GM19193 (cell line): ENCODE measurements around the gene SERPING1.

Source experiments
- POLR2A ChIP-seq: IDR thresholded peaks from 4 replicates; pipeline ENCODE4 v1.6.1; 2011; ENCODE audit not compliant: insufficient read depth, insufficient read length; ENCODE audit errors: extremely low read depth

The SERPING1 gene

DNA sequence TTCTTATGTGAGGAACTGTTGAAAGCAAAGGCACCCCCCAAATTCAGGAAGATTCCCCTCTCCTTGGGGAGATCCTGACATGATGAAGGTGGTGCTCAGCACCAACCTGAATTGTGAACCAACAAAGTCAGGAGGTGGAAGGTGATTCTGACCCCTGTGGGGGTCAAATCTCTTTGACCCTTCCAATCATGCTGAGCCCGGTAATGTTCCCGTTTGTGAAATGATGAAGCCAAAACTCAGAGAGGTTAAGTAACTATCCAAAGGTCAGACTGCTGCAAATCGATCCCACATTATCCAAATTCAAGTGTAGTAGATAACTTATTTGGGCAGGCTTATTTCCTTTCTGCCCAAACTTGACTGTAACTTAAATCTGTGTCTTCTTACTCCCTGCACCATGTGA lies 19.1 kb downstream of the SERPING1 start:
- TF ChIP-seq POLR2A: no peak

- TF ChIP-seq POLR2A: no peak
Observed at GRCh38 chr11:57618438-57618837, 21.0 kb downstream of the SERPING1 start.

- no peak for TF ChIP-seq POLR2A
Observed at GRCh38 chr11:57619331-57619730, 21.8 kb downstream of the SERPING1 start.

DNA sequence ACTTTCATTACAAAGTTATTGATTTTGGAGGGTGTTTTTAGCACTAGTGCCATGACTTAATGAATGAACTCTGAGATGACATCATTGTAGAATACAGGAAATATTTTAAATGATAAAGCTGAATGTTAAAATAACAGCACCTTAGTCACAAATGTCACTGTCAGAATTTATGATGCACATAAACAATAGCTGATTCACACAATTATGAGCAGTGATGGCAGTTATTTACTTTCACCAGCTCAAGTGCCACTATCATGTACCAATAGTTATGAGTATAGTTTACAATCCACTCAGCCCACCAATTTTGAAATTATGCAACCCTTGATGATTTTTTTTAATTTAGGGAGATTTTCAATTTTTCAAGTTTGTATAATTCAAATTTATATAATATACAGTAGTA lies 23.0 kb downstream of the SERPING1 start:
- TF ChIP-seq POLR2A: no peak

DNA sequence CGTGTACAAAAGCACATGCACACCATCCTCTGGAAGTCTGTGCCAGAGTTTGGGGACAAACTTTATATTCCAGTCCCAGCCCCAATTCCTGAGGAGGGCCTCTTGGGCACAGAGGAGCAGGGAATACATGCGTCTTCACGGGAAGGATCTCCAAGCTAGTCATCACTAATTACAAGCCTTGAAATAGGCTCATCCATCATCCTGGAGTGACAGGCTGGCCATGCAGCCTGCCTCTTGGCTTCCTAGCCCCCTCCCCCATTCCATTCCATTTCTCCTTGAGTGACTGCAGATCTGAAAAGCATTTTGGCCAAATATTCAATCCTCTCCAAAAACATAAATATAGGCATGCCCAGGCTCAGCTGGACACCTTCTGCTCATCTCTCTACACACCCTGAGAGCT lies 24.8 kb downstream of the SERPING1 start:
- no peak for TF ChIP-seq POLR2A

DNA sequence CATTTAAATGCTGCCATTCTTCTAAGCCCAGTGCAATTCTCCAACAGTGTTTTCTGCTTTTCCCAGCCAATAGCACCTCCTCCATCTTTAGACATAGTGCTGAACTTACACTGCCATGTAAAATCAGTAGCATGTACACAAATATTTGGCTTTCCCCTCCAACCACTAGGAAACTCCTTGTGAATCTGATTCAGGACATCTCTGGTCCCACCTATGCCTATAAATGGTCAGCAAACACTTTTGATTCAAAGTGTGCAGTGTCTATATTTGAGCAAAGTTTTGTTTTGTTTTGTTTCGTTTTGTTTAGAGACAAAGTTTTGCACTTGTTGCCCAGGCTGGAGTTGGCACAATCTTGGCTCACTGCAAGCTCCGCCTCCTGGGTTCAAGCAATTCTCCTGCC lies 27.4 kb downstream of the SERPING1 start:
- TF ChIP-seq POLR2A: no peak

DNA sequence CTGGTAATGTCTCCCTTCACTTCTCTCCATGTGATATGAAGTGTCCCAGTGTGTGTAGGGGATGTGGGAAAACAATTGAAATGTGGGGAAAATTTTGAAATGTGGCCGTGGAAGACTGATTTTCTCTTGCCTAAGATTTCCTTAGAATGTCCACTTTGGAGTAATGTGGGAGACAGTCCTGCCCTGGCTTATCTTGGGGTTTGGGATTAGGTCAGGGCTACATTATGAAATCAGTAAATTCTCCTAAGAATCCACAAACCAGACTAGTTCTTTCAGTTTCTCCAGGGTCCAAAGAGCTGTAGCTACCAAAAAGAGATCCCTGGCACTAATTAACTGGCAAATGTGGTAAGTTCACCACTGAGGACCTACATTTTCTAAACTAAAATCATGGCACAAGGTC lies 29.4 kb downstream of the SERPING1 start:
- no peak for TF ChIP-seq POLR2A

GRCh38 chr11:57630171-57630570 lies 32.7 kb downstream of the SERPING1 start:
- no peak for TF ChIP-seq POLR2A

DNA sequence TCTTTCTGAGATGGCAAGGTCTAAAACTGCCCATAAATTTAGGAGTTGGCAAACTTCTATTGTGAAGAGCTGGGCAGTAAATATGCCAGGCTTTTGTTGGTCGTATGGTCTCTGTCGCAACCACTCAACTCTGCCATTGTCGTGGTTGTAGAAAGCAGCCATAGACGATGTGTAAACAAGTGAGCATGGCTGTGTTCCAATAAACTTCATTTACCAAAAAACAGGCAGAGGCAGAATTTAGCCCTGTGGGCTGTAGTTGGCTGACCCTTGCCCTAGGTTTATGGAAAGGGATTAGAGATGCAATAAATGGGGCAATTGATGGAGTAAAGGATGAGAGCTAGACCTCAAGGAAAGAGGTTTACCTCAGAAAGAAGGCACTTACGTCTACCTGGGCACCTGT lies 34.6 kb downstream of the SERPING1 start:
- no peak for TF ChIP-seq POLR2A

DNA sequence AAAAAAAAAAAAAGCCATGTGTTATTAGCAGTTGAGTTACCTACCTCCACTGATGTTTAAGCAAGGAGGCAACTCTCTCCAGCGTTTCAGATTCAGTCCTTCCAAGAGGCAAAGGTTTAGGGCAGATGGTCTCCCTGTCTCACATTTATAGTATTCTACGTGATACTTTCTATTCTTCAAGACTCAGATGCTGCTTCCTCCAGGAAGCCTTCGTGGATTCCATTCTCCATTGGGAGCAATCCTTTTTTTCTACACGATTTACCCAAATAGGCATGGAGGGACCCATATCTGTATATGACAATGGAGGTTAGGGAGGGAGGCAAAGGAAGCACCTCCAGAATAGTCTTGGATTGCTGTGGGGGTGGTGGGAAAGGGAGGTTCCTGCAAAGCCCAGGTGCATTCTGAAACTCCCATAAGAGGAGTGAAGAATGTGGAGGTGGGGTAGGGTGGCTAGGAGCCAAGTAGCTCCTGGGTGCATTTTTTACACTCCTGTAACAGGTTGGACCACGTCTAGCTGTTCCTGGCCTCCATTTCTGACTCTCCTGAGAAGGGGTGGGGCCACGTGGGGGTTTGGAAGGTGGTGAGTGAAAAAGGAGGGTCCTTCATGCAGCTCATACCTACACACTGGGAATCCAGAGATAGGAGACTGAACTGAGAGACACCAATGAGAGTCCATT lies 36.0 kb downstream of the SERPING1 start:
- no peak for TF ChIP-seq POLR2A

DNA sequence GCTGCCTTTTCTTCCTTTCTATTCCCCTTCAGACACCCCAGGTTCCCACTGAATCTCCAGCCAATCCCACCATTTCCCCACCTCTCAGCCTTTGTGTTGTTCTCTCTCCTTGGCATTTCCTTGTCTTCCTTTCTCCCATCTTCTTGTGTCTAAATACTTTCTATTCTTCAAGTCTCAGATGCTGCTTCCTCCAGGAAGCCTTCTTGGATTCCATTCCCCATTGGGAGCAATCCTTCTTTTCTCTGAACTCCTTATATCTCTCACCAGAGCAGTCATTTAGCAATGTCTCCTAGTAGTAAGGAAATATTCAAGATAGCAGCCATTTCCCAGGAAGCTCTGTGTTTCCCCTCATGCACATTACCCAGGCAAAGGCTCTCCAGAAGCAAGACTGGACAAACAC lies 36.8 kb downstream of the SERPING1 start:
- TF ChIP-seq POLR2A: no peak

DNA sequence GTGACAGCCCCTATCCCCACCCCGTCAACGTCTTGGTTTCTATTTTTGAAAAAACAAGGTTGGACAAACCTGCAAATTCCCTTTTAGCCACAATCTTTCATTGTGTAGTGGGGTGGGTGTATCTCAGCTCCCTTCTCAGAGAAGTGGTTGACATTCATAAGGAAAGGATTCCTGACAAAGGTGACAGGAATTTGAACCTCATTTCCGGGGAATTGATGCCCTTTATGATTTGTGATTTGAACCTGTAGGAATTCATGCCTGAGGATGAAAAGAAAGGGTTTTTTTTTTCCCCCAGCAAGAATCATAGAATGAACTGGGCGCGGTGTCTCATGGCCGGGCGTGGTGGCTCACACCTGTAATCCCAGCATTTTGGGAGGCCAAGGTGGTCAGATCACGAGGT lies 37.8 kb downstream of the SERPING1 start:
- no peak for TF ChIP-seq POLR2A

DNA sequence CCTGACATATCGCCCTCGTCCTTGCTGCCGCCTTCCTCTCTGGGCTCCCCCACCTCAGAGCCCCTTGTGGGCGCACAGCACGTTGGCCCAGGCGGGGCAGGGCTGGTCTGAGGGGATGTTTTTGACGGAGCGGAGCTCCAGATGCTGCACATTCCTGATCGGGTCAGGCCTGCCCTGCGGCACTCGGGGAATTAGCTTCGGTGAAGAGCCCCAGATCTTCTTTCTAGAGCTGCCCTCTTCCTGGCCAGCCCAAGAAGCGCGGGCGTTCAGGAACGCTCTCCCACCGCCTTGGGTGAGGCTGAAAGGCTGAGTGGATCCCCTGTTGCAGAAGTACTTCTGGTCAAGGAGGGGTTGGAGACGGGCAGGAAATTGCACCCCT lies 40.1 kb downstream of the SERPING1 start:
- TF ChIP-seq POLR2A: no peak

DNA sequence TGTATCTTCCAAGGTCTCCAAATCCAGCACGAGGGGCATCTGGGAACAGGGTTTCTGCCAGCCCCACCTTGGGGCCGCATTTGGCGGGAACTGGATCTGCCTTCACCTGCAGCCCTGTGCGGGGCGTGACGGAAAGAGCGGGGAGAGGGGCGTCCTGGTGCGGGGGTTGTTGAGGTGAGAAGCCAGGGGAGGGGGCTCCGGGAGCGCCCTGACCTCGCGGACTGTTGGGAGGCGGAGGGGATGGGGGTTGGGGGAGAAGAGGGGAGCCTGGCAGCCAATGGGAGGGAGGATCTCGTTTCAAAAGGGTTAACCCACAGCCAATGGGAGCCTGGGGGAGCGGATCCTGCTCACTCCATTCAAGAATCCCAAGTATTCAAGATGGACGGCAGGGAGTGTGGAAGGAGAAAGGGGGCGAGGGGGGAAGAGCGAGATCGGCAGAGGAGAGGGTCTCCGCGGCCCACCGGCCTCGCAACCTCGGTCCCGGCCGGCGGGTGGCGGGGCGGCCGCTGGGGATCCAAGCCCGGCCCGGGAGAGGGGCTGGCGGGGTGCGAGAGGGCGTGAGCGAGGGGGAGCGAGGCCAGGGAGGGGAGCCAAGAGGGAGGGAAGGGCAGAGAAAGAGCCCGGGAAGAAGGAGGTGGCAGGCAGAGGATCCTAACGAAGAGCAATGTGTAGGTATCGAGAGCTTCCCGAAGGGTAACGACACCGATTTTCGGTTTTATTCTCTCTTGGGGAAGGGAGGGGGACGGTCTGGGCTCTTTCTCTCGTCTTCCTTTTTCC lies 40.7 kb downstream of the SERPING1 start:
- TF ChIP-seq POLR2A: peak; percentile 22

DNA sequence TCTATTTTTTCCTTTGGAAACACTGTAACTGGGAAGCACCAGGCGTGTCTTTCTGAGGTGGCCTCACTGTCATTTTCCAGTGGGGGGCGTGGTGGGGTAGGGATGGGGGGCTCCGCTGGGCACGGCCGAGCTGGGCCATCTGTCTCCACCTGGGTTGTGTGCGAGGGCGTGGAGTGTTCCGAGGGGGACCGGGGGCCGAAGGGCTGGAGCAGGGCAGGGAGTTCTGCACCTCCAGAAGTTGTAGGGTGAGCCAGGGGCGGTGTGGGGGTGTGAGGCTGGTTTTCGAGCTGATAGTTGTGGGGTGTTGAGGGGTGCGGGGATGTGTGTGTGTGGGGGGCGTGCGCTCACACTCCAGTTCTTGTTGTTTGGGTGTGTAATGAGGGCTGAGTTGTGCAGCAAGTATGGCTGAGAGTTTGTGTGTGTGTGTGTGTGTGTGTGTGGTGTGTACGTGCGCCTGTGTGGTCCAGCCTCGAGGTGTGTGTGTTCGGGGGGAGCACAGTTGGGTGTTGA lies 41.4 kb downstream of the SERPING1 start:
- TF ChIP-seq POLR2A: no peak
